ENCODE data around the gene TMPRSS5. TPM values are rescaled to one million over a fixed set of nuclear protein-coding genes. Genes with fewer than 3 reads are reported as not detected.
"Not testable (repeated sequence)": the region's sequence is repeated elsewhere in the genome, so short reads cannot be mapped to it uniquely, and the experiment has no call there.

The TMPRSS5 gene
- total RNA-seq (2014; rRNA removed; shearing (Covaris generic)) = 0.15 TPM in 1 of 2 replicates, not detected in the other
- polyA plus RNA-seq (2014; cell fraction: nucleus; rRNA removed) = 0.33 and 0.57 TPM in 2 replicates

DNA sequence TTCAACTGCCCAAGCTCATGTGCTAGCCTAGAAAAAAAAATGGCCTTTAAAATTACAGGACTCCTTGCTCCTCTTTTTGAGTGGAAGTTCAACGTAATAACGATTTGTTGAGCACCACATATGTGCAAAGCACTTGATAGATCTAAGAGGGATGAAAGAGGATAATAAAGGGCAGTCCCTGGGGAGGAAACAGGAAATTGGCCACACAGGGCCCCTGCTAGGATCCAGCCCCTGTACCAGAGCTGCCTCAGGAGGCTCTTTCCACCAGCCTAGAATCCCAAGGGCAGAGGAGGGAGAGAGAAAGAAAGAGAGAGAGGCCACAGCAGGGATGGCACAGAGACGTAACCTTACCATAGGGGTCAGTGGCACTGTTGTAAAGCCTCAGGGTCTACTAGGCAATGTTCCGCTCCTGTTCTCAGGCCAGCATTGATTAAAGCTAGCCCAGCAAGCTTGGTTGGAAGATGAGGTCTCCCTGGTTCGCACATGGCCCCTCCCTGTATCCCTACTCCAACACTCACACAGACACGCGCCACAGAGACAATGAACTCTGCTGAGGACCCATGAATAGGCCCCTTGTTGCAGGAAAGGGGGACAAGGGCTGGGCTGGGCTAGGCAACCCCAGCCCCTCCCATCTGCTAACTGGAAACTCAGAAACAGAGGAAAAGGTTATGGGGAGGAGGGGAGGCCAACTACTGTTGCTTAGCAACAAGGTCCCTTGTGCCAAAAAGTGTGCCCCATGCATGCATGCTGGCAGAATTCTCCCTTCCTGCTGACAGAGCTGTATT is at the start of gene TMPRSS5:
TSS of gene TMPRSS5 (minus strand) at position 438 of the 785 bp plus-strand sequence. CDS start at position 354, 84 bp downstream.
- DNase-seq (ENCODE audit: extremely low read depth, low read depth) = no peak

DNA sequence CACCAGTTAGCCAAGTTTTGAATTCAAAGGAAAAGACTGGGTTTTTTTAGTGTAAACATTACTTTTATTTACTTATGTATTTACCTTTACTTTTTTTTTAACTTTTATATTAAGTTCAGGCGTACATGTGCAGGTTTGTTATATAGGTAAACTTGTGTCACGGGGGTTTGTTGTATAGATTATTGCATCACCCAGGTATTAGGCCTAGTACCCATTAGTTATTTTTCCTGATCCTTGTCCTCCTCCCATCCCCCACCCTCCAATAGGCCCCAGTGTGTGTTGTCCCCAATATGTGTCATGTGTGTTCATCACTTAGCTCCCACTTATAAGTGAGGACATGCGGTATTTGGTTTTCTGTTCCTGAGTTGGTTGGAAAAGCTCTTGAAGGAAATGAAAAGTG is 46.8 kb upstream of the TMPRSS5 start:
- no peak for DNase-seq (ENCODE audit: extremely low read depth, low read depth)

DNA sequence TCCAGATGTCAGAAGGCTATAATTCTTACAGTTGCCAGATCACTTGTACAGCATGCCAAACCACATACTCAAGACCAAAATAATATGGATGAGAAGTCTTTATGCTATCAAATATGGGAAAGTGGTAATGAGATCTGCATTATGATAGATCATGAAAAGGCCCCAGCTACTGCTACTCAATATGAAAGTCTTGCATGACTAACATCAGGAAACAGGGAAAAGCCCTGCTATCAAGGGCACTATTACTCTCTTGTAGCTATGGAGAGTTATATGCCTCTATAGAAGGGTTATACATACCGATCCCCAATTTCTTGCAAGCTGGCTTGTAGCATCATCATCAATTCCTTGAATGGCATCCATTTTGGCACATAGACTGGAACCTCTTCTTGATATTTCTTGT is 30.2 kb upstream of the TMPRSS5 start:
- no peak for DNase-seq (ENCODE audit: extremely low read depth, low read depth)

- DNase-seq (ENCODE audit: extremely low read depth, low read depth) = no peak
Measured at GRCh38 chr11:113732092-113732491, 26.0 kb upstream of the TMPRSS5 start.

- DNase-seq (ENCODE audit: extremely low read depth, low read depth) = peak; percentile 38
Measured at GRCh38 chr11:113730887-113731726, 25.0 kb upstream of the TMPRSS5 start.

DNA sequence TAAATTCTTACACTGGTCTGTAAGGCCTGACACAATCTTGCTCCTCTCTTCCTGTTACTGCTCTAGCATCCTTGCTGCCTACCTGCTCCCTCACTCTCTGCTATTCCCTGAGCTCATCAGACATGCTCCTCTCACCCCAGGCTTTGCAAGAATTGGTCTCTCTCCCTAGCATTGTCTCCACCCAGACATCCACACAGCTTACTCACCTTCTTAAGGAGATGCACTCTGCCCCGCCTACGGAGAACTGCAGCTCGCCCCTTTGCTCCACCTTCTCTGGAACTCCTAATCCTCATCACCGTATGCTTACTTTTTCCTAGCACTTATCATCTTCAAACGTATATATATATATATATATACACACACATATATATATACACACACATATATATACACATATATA is 23.3 kb upstream of the TMPRSS5 start:
- no peak for DNase-seq (ENCODE audit: extremely low read depth, low read depth)

- DNase-seq (ENCODE audit: extremely low read depth, low read depth) = no peak
Measured at GRCh38 chr11:113728814-113729213, 22.7 kb upstream of the TMPRSS5 start.

DNA sequence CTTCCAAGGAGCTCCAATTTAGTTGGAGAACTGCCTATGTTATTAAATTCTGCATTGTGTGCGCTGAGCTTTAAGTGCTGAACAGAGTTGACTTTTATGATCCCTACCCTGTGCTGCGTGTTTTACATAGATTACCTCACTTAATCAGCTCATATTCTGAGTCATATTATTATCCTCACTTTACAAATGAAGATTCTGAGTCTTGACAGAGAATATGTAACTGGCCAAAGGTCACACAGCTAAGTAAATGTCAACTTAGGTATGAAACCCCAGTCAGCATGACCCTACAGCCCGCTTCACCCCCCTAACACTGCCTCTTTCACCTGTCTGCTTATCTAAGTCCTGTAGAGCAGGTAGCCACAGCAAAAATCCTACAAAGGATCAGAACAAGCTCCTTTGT is 19.8 kb upstream of the TMPRSS5 start:
- DNase-seq (ENCODE audit: extremely low read depth, low read depth) = no peak

GRCh38 chr11:113725407-113725806 is 19.3 kb upstream of the TMPRSS5 start:
- DNase-seq (ENCODE audit: extremely low read depth, low read depth) = no peak

DNA sequence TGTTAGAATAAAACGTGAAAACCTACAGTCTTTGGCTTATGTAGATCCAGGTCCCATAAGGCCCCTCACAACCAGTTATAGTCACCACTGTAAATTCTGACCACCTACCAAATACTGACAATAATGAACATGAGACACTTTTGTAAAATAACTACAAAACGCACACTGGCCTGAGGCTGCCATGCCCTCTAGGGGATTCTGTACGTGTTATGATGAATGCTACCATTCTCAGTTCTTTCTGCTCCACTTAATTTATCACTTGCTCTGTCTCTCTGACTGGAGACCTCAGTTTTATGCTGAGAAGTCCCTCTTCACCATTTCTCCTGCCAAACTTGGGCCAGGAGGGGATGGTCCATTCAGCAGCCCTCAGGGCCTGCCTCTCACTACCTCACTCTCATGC is 18.7 kb upstream of the TMPRSS5 start:
- no peak for DNase-seq (ENCODE audit: extremely low read depth, low read depth)

GRCh38 chr11:113723787-113724186 is 17.7 kb upstream of the TMPRSS5 start:
- no peak for DNase-seq (ENCODE audit: extremely low read depth, low read depth)

GRCh38 chr11:113722934-113723333 is 16.8 kb upstream of the TMPRSS5 start:
- DNase-seq (ENCODE audit: extremely low read depth, low read depth) = no peak

- no peak for DNase-seq (ENCODE audit: extremely low read depth, low read depth)
Measured at GRCh38 chr11:113722221-113722620, 16.1 kb upstream of the TMPRSS5 start.

GRCh38 chr11:113721462-113722066 is 15.5 kb upstream of the TMPRSS5 start:
- DNase-seq (ENCODE audit: extremely low read depth, low read depth) = no peak

- DNase-seq (ENCODE audit: extremely low read depth, low read depth) = not testable (repeated sequence)
Measured at GRCh38 chr11:113720478-113720877, 14.4 kb upstream of the TMPRSS5 start.

- no peak for DNase-seq (ENCODE audit: extremely low read depth, low read depth)
Measured at GRCh38 chr11:113715882-113716625, 9.9 kb upstream of the TMPRSS5 start.

- DNase-seq (ENCODE audit: extremely low read depth, low read depth) = no peak
Measured at GRCh38 chr11:113715273-113715672, 9.2 kb upstream of the TMPRSS5 start.

DNA sequence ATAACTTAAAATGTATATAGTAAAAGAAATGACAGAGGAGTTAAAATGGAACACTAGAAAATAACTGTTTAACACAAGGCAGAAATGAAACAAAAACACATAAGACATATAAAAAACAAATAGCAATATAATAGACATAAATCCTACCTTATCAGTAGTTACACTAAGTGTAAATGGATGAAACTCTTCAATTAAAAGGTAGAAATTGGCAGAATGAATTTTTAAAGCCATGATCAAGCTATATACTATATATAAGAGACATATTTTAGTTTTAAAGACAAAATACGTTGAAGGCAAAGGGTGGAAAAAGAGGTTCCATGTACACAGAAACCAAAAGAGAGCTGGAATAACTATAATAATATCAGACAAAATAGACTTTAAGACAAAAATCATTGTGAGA is 4.9 kb upstream of the TMPRSS5 start:
- no peak for DNase-seq (ENCODE audit: extremely low read depth, low read depth)

- not testable (repeated sequence) for DNase-seq (ENCODE audit: extremely low read depth, low read depth)
Measured at GRCh38 chr11:113703551-113703950, 2.6 kb downstream of the TMPRSS5 start.

- no peak for DNase-seq (ENCODE audit: extremely low read depth, low read depth)
Measured at GRCh38 chr11:113701491-113701890, 4.6 kb downstream of the TMPRSS5 start.
